ENCODE results near the gene PRDX6.

GRCh38 chr1:173484276-173484675 is 7.1 kb downstream of the PRDX6 start:
- TF ChIP-seq CTCF (IDR thresholded peaks at IDR 0.05; ENCODE audit: control extremely low read depth in 1 of 3, insufficient read depth in 1 of 3, low read depth in 1 of 3, low read length in 3 of 3) (no peak), POLR2A (IDR thresholded peaks at IDR 0.05; ENCODE audit: control extremely low read depth in 1 of 2, low read depth in 2 of 2, low read length in 2 of 2) (no peak), TAF1 (IDR thresholded peaks at IDR 0.05; ENCODE audit: low read depth, low read length) (no peak), CREB1 (IDR thresholded peaks at IDR 0.05) (no peak), NRF1 (IDR thresholded peaks at IDR 0.05; ENCODE audit: low read depth, low read length) (no peak), SUZ12 (IDR thresholded peaks at IDR 0.05; ENCODE audit: low read length) (no peak), RFX5 (IDR thresholded peaks at IDR 0.05; ENCODE audit: borderline replicate concordance, low read depth, low read length) (no peak), ATF3 (IDR thresholded peaks at IDR 0.05; ENCODE audit: insufficient read depth, low read depth, low read length) (no peak), POLR2AphosphoS5 (IDR thresholded peaks at IDR 0.05; ENCODE audit: low read depth, low read length) (no peak), TEAD4 (IDR thresholded peaks at IDR 0.05; ENCODE audit: low read depth, low read length) (no peak), ZNF274 (IDR thresholded peaks at IDR 0.05; ENCODE audit: borderline replicate concordance, extremely low read depth, low read length) (no peak), SP2 (IDR thresholded peaks at IDR 0.05; ENCODE audit: low read length) (no peak), HDAC2 (IDR thresholded peaks at IDR 0.05; ENCODE audit: borderline replicate concordance in 1 of 2, low read depth in 2 of 2, low read length in 2 of 2) (no peak)

Measured in H1 (cell line).